HEK293 (cell line): ENCODE measurements around the gene TAF15.

Source experiments
- CTCF ChIA-PET: fragments of 350-600 bp; formaldehyde crosslinking; extraction: SDS; loops from one replicate; lab custom pipeline; 2021; ENCODE audit warnings: antibody characterized with exemption; lab: Yijun Ruan, JAX
- POLR2A ChIA-PET: fragments of 300-600 bp; formaldehyde crosslinking; extraction: SDS; loops from one replicate; lab custom pipeline; 2020; ENCODE audit warnings: antibody characterized with exemption, inconsistent platforms; lab: Yijun Ruan, JAX
- H3K27ac ChIP-seq: fragments of 200-500 bp; sonication (Bioruptor generic); 2 replicates; pipeline ENCODE4 v1.5.1; 2014; ENCODE audit warnings: low read depth, low read length, control low read depth, inconsistent platforms; ENCODE audit errors: extremely low read depth
- H3K36me3 ChIP-seq, 2 experiments: fragments of 200-500 bp in 1 of 2; sonication (Bioruptor generic) in 1 of 2; 1 replicate in 1 of 2; 2 replicates in 1 of 2; pipeline ENCODE4 v1.5.1; 2014 to 2017; ENCODE audit warnings: inconsistent platforms in 2 of 2, low read length in 2 of 2; ENCODE audit not compliant: control insufficient read depth in 2 of 2, insufficient read depth in 1 of 2
- H3K4me1 ChIP-seq: fragments of 200-500 bp; sonication (Bioruptor generic); 2 replicates; pipeline ENCODE4 v1.5.1; 2014; ENCODE audit warnings: mild to moderate bottlenecking, low read length, inconsistent platforms; ENCODE audit not compliant: control insufficient read depth, insufficient read depth
- H3K4me3 ChIP-seq: 2 replicates; pipeline ENCODE4 v1.5.1; 2011; ENCODE audit warnings: low read depth, mild to moderate bottlenecking, control low read depth, low read length, moderate library complexity
- H3K9me3 ChIP-seq: fragments of 200-500 bp; sonication (Bioruptor generic); 2 replicates; pipeline ENCODE4 v1.5.1; 2014; ENCODE audit warnings: low read depth, low read length, inconsistent platforms; ENCODE audit not compliant: control insufficient read depth, insufficient read depth
- KLF1 ChIP-seq: fragments of 450-650 bp; formaldehyde crosslinking; IDR thresholded peaks from 2 replicates; pipeline ENCODE4 v1.5.1; 2016; ENCODE audit warnings: missing biosample characterization, missing genetic modification characterization
- KLF10 ChIP-seq: fragments of 450-650 bp; IDR thresholded peaks from 2 replicates; pipeline ENCODE4 v1.5.1; 2018; ENCODE audit warnings: missing biosample characterization, mild to moderate bottlenecking, missing genetic modification characterization
- OSR2 ChIP-seq: fragments of 450-650 bp; formaldehyde crosslinking; IDR thresholded peaks from 2 replicates; pipeline ENCODE4 v1.5.1; 2016; ENCODE audit warnings: missing biosample characterization, missing genetic modification characterization
- PRDM1 ChIP-seq: fragments of 450-650 bp; formaldehyde crosslinking; IDR thresholded peaks from 2 replicates; pipeline ENCODE4; 2016; ENCODE audit warnings: missing biosample characterization, missing genetic modification characterization
- ZBTB48 ChIP-seq: fragments of 450-650 bp; formaldehyde crosslinking; IDR thresholded peaks from 2 replicates; pipeline ENCODE4 v1.5.1; 2016; ENCODE audit warnings: missing biosample characterization, missing genetic modification characterization
- ZNF121 ChIP-seq: fragments of 450-650 bp; formaldehyde crosslinking; IDR thresholded peaks from 2 replicates; pipeline ENCODE4 v1.5.1; 2016; ENCODE audit warnings: missing biosample characterization, missing genetic modification characterization
- ZNF19 ChIP-seq: fragments of 450-650 bp; formaldehyde crosslinking; IDR thresholded peaks from 2 replicates; pipeline ENCODE4; 2016; ENCODE audit warnings: missing biosample characterization, missing genetic modification characterization, low read depth
- ZNF354C ChIP-seq: fragments of 450-650 bp; formaldehyde crosslinking; IDR thresholded peaks from 2 replicates; pipeline ENCODE4 v1.5.1; 2016; ENCODE audit warnings: missing biosample characterization, missing genetic modification characterization, low read depth, borderline replicate concordance
- ZNF394 ChIP-seq: fragments of 450-650 bp; formaldehyde crosslinking; IDR thresholded peaks from 2 replicates; pipeline ENCODE4 v1.5.1; 2016; ENCODE audit warnings: missing biosample characterization, missing genetic modification characterization, mild to moderate bottlenecking, moderate library complexity, borderline replicate concordance
- ZNF398 ChIP-seq: fragments of 450-650 bp; formaldehyde crosslinking; IDR thresholded peaks from 2 replicates; pipeline ENCODE4 v1.5.1; 2017; ENCODE audit warnings: missing biosample characterization, missing genetic modification characterization
- ZNF404 ChIP-seq: fragments of 450-650 bp; formaldehyde crosslinking; IDR thresholded peaks from 2 replicates; pipeline ENCODE4 v1.5.1; 2017; ENCODE audit warnings: missing biosample characterization, missing genetic modification characterization
- ZNF514 ChIP-seq: fragments of 450-650 bp; formaldehyde crosslinking; IDR thresholded peaks from 2 replicates; pipeline ENCODE4 v1.5.1; 2016; ENCODE audit warnings: missing biosample characterization, missing genetic modification characterization
- ZNF518A ChIP-seq: fragments of 450-650 bp; formaldehyde crosslinking; conservative IDR thresholded peaks from 2 replicates; pipeline ENCODE4 v1.5.1; 2016; ENCODE audit warnings: low read depth, missing biosample characterization, missing genetic modification characterization
- ZNF548 ChIP-seq: fragments of 450-650 bp; formaldehyde crosslinking; IDR thresholded peaks from 2 replicates; pipeline ENCODE4 v1.5.1; 2016; ENCODE audit warnings: missing biosample characterization, missing genetic modification characterization
- ZNF600 ChIP-seq: fragments of 450-650 bp; formaldehyde crosslinking; IDR thresholded peaks from 2 replicates; pipeline ENCODE4 v1.5.1; 2016; ENCODE audit warnings: missing biosample characterization, missing genetic modification characterization
- ZNF626 ChIP-seq: fragments of 450-650 bp; sonication (Bioruptor Pico); formaldehyde crosslinking; IDR thresholded peaks from 2 replicates; pipeline ENCODE4 v1.5.1; 2018; ENCODE audit warnings: missing biosample characterization, missing genetic modification characterization, inconsistent platforms
- ZNF654 ChIP-seq: fragments of 450-650 bp; formaldehyde crosslinking; IDR thresholded peaks from 2 replicates; pipeline ENCODE4 v1.5.1; 2016; ENCODE audit warnings: low read depth, missing biosample characterization, missing genetic modification characterization
- ZNF658 ChIP-seq: fragments of 450-650 bp; formaldehyde crosslinking; IDR thresholded peaks from 2 replicates; pipeline ENCODE4; 2016; ENCODE audit warnings: missing biosample characterization, missing genetic modification characterization
- ZNF747 ChIP-seq: fragments of 450-650 bp; formaldehyde crosslinking; IDR thresholded peaks from 2 replicates; pipeline ENCODE4 v1.5.1; 2016; ENCODE audit warnings: missing biosample characterization, missing genetic modification characterization
- ZNF777 ChIP-seq: fragments of 450-650 bp; formaldehyde crosslinking; IDR thresholded peaks from 2 replicates; pipeline ENCODE4 v1.5.1; 2017; ENCODE audit warnings: missing biosample characterization, missing genetic modification characterization, borderline replicate concordance
- ZSCAN5A ChIP-seq: fragments of 450-650 bp; formaldehyde crosslinking; IDR thresholded peaks from 2 replicates; pipeline ENCODE4 v1.5.1; 2016; ENCODE audit warnings: missing biosample characterization, missing genetic modification characterization
- TF ChIP-seq, protein P1 (sequence below): fragments of 450-650 bp; formaldehyde crosslinking; IDR thresholded peaks from 2 replicates; pipeline ENCODE4 v1.5.1; 2016; ENCODE audit warnings: missing biosample characterization, missing genetic modification characterization, borderline replicate concordance

The TAF15 gene

DNA sequence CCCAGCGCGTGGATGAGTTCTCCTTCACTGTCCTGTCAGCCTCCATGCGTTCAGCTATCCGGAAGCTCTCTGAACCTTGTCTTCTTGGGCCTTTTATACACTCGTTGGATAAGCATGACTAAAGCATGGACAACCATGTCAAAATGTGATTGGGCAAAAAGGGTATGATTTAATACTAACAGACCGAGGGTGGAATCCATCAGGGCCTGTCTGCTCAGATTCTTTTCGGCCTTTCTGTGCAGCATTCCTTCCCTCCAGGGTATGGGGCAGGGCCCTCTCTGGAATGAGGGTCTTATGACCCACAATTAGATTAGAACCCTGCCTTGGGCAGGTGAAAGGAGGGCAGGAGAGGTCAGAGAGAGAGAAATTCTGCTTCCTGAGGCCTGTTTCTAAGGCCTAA is 84.9 kb downstream of the TAF15 start:
- no peaks in the 10 kb centered on the region for H3K9me3 ChIP-seq
- H3K27ac ChIP-seq, result no peak overlapping the region
- ChIA-PET CTCF (interaction anchor here (2.2 kb wide), 1 partner anchor 45 kb away, joined by 6 read pairs; no protein-coding TSS in a partner anchor), POLR2A (no interaction called here)
- peaks cover 13% of the 10 kb centered on the region for H3K4me1 ChIP-seq
- H3K4me3 ChIP-seq, result no peak overlapping the region
- TF ChIP-seq KLF1 (tag by site-specific recombination) (no peak), OSR2 (no peak), ZNF658 (tag by site-specific recombination) (no peak), ZNF626 (tag by site-specific recombination) (no peak), ZNF404 (tag by site-specific recombination) (no peak), PRDM1 (tag by site-specific recombination) (no peak), ZNF518A (tag by site-specific recombination) (no peak), ZNF777 (tag by site-specific recombination) (no peak), ZNF600 (no peak)
- H3K36me3 ChIP-seq, result no peaks in the 10 kb centered on the region

GRCh38 chr17:35895636-35896587 is 86.6 kb downstream of the TAF15 start:
- Histone ChIP-seq H3K9me3 (no peaks in the 10 kb centered on the region), H3K36me3 (no peaks in the 10 kb centered on the region), H3K4me1 (peaks cover 9% of the 10 kb centered on the region), H3K4me3 (no peak overlapping the region), H3K27ac (no peak overlapping the region)
- ChIA-PET POLR2A (no interaction called here), CTCF (interaction anchor here (0.5 to 2.2 kb wide), 5 partner anchors 9 to 287 kb away, joined by 3 to 6 read pairs (median 3); no protein-coding TSS in a partner anchor)
- no peak for TF ChIP-seq ZNF654 (tag by site-specific recombination)
- TF ChIP-seq KLF10 (tag by site-specific recombination), result no peak
- no peak for TF ChIP-seq ZNF121 (tag by site-specific recombination)
- no peak for TF ChIP-seq ZBTB48
- TF ChIP-seq ZSCAN5A, result no peak
- TF ChIP-seq ZNF398, result no peak
- no peak for TF ChIP-seq ZNF548
- TF ChIP-seq ZNF354C (tag by site-specific recombination), result no peak
- no peak for TF ChIP-seq ZNF514 (tag by site-specific recombination)
- no peak for TF ChIP-seq ZNF600
- TF ChIP-seq ZNF394, result no peak
- no peak for TF ChIP-seq ZNF747
- no peak for TF ChIP-seq ZNF19
- TF ChIP-seq, protein P1, sequence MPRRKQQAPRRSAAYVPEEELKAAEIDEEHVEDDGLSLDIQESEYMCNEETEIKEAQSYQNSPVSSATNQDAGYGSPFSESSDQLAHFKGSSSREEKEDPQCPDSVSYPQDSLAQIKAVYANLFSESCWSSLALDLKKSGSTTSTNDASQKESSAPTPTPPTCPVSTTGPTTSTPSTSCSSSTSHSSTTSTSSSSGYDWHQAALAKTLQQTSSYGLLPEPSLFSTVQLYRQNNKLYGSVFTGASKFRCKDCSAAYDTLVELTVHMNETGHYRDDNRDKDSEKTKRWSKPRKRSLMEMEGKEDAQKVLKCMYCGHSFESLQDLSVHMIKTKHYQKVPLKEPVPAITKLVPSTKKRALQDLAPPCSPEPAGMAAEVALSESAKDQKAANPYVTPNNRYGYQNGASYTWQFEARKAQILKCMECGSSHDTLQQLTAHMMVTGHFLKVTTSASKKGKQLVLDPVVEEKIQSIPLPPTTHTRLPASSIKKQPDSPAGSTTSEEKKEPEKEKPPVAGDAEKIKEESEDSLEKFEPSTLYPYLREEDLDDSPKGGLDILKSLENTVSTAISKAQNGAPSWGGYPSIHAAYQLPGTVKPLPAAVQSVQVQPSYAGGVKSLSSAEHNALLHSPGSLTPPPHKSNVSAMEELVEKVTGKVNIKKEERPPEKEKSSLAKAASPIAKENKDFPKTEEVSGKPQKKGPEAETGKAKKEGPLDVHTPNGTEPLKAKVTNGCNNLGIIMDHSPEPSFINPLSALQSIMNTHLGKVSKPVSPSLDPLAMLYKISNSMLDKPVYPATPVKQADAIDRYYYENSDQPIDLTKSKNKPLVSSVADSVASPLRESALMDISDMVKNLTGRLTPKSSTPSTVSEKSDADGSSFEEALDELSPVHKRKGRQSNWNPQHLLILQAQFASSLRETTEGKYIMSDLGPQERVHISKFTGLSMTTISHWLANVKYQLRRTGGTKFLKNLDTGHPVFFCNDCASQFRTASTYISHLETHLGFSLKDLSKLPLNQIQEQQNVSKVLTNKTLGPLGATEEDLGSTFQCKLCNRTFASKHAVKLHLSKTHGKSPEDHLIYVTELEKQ (tag by site-specific recombination), result no peak
